HG03135 (cell line): ENCODE data around the gene UQCRQ.

Experiments
- ATAC-seq: cut with Tn5 transposase; IDR thresholded peaks from one replicate; pipeline ENCODE4 v1.9.1; 2021; ENCODE audit warnings: mild to moderate bottlenecking, moderate library complexity; ENCODE audit not compliant: unreplicated experiment

The UQCRQ gene

DNA sequence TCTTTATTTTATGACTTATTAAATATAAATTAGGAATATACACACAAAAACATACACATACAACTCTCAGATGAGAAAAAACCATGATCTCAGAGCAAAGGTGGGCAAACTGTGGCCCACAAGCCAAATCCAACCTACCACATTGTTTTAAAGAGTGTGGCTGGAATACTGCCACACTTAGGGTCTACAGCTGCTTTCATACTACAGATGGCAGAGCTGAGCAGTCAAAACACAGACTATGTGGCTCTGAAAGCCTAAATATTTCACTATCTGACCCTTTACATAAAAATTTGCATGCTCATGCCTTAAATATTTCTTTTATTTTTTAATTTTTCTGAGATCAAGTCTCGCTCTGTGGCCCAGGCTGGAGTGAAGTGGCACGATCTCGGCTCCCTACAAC is 35.3 kb downstream of the UQCRQ start:
- no peak for ATAC-seq

DNA sequence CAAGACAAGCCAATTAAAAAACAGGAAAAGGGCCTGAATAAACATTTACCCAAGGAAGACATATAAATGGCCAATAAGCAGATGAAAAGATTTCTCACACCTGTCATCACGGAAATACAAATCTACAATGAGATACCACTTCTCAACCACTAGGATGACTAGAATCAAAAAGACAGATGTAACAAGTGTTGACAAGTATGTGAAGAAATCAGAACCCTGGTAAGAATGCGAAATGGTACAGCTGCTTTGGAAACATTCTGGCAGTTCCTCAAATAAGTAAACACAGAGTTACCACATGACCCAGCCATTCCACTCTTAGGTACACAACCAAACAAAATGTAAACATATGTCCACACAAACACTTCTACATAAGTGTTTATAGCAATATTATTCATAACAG is 39.5 kb downstream of the UQCRQ start:
- ATAC-seq, result no peak

DNA sequence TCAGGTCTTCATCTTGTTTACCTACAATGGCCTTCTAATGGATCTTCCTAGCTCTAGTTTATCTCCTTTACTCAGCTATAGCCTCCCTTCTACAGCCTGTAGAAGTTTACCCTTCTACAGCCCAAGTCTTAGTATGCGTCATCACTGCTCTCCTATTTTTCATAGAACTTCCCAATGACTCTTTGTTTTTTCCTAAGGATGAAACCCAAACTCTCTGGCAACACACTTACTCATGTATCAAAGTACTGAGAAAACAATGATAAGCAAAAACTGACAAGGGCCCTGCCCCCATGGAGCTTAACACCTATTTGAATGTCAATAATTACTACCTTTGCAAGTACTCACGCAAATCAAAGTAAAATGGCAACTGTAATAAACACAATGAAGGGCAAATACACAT is 40.7 kb downstream of the UQCRQ start:
- ATAC-seq, result no peak

DNA sequence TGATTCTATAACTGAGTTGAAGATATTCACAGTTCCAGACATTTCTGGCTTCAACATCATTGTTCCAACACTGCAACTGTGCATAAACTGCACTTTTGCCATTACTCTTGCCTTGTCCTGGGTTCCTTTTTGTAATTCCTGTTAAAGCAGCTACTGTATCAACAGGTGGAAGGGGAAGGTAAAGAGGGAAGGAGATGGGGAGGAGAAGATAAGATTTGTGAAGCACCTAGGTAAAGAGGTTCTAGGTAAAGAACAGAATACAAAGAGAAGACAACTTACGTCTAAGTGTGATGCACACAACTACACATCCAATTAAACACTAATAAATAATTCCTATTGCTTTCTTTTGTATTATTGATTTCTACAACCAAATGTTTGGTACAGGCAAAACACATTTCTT is 43.3 kb downstream of the UQCRQ start:
- no peak for ATAC-seq

DNA sequence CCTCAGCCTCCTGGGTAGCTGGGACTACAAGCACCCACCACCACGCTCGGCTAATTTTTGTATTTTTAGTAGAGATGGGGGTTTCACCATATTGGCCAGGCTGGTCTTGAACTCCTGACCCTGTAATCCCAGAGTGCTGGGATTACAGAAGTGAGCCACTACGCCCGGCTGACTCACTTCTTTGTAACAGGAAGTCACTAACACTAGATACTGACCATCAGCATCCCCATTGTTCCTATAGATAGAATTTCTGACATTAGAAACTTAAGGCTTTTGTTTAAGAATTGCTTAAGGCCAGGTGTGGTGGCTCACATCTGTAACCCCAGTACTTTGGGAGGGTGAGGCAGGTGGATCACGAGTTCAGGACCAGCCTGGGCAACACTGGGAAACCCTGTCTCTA is 49.2 kb downstream of the UQCRQ start:
- no peak for ATAC-seq

DNA sequence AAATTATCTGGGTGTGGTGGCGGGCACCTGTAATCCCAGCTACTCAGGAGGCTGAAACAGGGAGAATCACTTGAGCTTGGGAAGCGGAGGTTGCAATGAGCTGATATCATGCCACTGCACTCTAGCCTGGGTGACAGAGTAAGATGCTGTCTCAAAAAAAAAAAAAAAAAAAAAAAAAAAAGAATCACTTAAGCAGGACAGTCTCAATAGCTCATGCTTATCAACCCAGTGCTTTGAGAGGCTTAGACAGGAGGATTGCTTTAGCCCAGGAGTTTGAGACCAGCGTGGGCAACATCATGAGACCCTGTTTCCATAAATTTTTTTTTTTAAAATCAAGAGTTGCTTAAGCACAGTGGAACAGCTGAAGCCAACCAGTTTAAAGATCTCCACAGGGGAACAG is 49.6 kb downstream of the UQCRQ start:
- no peak for ATAC-seq
